ENCODE data around the gene PI4KA.

The PI4KA gene

GRCh38 chr22:20881869-20882815, 23.5 kb upstream of the PI4KA start:
- DNase-seq, result no peak

- DNase-seq, result no peak
Observed at GRCh38 chr22:20881231-20881630, 22.6 kb upstream of the PI4KA start.

- no peak for DNase-seq
Observed at GRCh38 chr22:20877715-20878114, 19.1 kb upstream of the PI4KA start.

- no peak for DNase-seq
Observed at GRCh38 chr22:20875296-20875695, 16.7 kb upstream of the PI4KA start.

GRCh38 chr22:20873214-20873613, 14.6 kb upstream of the PI4KA start:
- no peak for DNase-seq

- no peak for DNase-seq
Observed at GRCh38 chr22:20869234-20869633, 10.6 kb upstream of the PI4KA start.

GRCh38 chr22:20868025-20868962, 9.7 kb upstream of the PI4KA start:
- no peak for DNase-seq

GRCh38 chr22:20867179-20868024, 8.8 kb upstream of the PI4KA start:
- no peak for DNase-seq

GRCh38 chr22:20866736-20867135, 8.1 kb upstream of the PI4KA start:
- DNase-seq, result no peak

- no peak for DNase-seq
Observed at GRCh38 chr22:20865875-20866445, 7.3 kb upstream of the PI4KA start.

- DNase-seq, result no peak
Observed at GRCh38 chr22:20865331-20865730, 6.7 kb upstream of the PI4KA start.

GRCh38 chr22:20864186-20864908, 5.7 kb upstream of the PI4KA start:
- no peak for DNase-seq

GRCh38 chr22:20863366-20863765, 4.8 kb upstream of the PI4KA start:
- DNase-seq, result no peak

- DNase-seq, result no peak
Observed at GRCh38 chr22:20862540-20862939, 3.9 kb upstream of the PI4KA start.

GRCh38 chr22:20859615-20860014, 1.0 kb upstream of the PI4KA start:
- no peak for DNase-seq

- peak; percentile 78 for DNase-seq
Observed at GRCh38 chr22:20857838-20858614, 585 bp downstream of the PI4KA start.

- DNase-seq, result no peak
Observed at GRCh38 chr22:20857247-20857643, 1.4 kb downstream of the PI4KA start.

GRCh38 chr22:20853236-20853660, 5.4 kb downstream of the PI4KA start:
- DNase-seq, result no peak

GRCh38 chr22:20852503-20852902, 6.1 kb downstream of the PI4KA start:
- no peak for DNase-seq

- DNase-seq, result no peak
Observed at GRCh38 chr22:20852076-20852475, 6.5 kb downstream of the PI4KA start.

- DNase-seq, result no peak
Observed at GRCh38 chr22:20847318-20847822, 11.2 kb downstream of the PI4KA start.

Measured in NK-92 treated with Interleukin-12 subunit alpha and Interleukin-12 subunit beta, amount 100 ng/mL, for 24 hours (cell line).